ENCODE results near the gene POLR3G. TPM values are rescaled to one million over a fixed set of nuclear protein-coding genes. Genes with fewer than 3 reads are reported as not detected.

The POLR3G gene
- total and polyA plus RNA-seq, 2 of the 13 experiments (the other 11 are each of a cell fraction or from before 2014, with no cell fraction given), result 1.2 to 7.3 TPM

DNA sequence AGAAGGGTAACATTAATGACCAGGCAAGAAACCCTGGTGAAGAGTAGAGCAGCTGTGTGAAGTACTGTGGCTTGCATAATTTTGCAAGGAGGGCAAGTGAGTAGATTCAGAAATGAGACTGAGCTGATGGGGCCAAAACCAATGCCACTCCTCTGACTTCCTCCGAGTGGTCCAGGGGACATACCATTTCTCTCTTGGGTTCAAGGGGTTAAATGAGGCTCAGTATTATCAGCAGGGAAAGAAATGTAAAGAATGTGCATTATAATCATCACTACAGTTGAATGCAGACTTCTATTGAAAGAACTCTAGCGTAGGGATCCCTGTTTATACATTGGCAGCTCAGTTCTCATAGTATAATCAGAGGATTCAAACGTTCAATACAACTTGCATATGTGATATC, 9.9 kb downstream of the POLR3G start (continued):
- TF ChIP-seq, protein P1, sequence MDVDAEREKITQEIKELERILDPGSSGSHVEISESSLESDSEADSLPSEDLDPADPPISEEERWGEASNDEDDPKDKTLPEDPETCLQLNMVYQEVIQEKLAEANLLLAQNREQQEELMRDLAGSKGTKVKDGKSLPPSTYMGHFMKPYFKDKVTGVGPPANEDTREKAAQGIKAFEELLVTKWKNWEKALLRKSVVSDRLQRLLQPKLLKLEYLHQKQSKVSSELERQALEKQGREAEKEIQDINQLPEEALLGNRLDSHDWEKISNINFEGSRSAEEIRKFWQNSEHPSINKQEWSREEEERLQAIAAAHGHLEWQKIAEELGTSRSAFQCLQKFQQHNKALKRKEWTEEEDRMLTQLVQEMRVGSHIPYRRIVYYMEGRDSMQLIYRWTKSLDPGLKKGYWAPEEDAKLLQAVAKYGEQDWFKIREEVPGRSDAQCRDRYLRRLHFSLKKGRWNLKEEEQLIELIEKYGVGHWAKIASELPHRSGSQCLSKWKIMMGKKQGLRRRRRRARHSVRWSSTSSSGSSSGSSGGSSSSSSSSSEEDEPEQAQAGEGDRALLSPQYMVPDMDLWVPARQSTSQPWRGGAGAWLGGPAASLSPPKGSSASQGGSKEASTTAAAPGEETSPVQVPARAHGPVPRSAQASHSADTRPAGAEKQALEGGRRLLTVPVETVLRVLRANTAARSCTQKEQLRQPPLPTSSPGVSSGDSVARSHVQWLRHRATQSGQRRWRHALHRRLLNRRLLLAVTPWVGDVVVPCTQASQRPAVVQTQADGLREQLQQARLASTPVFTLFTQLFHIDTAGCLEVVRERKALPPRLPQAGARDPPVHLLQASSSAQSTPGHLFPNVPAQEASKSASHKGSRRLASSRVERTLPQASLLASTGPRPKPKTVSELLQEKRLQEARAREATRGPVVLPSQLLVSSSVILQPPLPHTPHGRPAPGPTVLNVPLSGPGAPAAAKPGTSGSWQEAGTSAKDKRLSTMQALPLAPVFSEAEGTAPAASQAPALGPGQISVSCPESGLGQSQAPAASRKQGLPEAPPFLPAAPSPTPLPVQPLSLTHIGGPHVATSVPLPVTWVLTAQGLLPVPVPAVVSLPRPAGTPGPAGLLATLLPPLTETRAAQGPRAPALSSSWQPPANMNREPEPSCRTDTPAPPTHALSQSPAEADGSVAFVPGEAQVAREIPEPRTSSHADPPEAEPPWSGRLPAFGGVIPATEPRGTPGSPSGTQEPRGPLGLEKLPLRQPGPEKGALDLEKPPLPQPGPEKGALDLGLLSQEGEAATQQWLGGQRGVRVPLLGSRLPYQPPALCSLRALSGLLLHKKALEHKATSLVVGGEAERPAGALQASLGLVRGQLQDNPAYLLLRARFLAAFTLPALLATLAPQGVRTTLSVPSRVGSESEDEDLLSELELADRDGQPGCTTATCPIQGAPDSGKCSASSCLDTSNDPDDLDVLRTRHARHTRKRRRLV (CRISPR knock-in tag; IDR thresholded peaks at IDR 0.05), result no peak

DNA sequence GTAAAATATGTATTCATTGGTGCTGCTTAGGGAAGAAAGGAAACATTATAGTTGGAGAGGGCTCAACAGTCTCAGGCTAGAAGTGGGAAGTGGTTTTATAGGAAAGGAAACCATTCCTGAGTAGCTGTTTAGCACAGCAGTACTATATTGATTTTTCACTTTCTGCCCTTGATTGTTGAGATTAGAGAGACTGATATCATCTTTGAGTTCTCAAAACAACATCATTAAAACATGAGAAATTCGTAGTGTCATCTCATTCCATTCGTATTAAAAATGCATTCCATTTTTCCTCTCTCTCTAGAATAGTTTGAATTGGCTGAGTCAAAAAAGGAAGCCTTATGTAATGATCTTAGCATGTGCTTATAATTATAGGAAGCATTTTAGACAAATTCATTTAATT, 14.1 kb downstream of the POLR3G start:
- in situ Hi-C loops (cut with HindIII; ENCODE audit: extremely low pct_ligation_motif_present, low pct_unique_long_range_greater_than_20kb) (no loop called here), intact Hi-C loops (cut with micrococcal nuclease; ENCODE audit: unreplicated experiment) (no loop called here)
- TF ChIP-seq CREM (IDR thresholded peaks at IDR 0.05) (no peak), CREM (CRISPR knock-in tag; IDR thresholded peaks at IDR 0.05) (no peak), ZIK1 (CRISPR knock-in tag; IDR thresholded peaks at IDR 0.05; ENCODE audit: borderline replicate concordance, low read depth) (no peak), RFX1 (IDR thresholded peaks at IDR 0.05) (no peak), ZNF383 (CRISPR knock-in tag; IDR thresholded peaks at IDR 0.05; ENCODE audit: borderline replicate concordance) (no peak), ZZZ3 (CRISPR knock-in tag; IDR thresholded peaks at IDR 0.05; ENCODE audit: borderline replicate concordance) (no peak), ZNF3 (CRISPR knock-in tag; IDR thresholded peaks at IDR 0.05) (no peak)
- TF ChIP-seq, protein P2, sequence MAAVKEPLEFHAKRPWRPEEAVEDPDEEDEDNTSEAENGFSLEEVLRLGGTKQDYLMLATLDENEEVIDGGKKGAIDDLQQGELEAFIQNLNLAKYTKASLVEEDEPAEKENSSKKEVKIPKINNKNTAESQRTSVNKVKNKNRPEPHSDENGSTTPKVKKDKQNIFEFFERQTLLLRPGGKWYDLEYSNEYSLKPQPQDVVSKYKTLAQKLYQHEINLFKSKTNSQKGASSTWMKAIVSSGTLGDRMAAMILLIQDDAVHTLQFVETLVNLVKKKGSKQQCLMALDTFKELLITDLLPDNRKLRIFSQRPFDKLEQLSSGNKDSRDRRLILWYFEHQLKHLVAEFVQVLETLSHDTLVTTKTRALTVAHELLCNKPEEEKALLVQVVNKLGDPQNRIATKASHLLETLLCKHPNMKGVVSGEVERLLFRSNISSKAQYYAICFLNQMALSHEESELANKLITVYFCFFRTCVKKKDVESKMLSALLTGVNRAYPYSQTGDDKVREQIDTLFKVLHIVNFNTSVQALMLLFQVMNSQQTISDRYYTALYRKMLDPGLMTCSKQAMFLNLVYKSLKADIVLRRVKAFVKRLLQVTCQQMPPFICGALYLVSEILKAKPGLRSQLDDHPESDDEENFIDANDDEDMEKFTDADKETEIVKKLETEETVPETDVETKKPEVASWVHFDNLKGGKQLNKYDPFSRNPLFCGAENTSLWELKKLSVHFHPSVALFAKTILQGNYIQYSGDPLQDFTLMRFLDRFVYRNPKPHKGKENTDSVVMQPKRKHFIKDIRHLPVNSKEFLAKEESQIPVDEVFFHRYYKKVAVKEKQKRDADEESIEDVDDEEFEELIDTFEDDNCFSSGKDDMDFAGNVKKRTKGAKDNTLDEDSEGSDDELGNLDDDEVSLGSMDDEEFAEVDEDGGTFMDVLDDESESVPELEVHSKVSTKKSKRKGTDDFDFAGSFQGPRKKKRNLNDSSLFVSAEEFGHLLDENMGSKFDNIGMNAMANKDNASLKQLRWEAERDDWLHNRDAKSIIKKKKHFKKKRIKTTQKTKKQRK (IDR thresholded peaks at IDR 0.05; ENCODE audit: low read length), result no peak
- H3K79me2 ChIP-seq (ENCODE audit: insufficient read depth, low read length), result no peaks in the 10 kb centered on the region
- ATAC-seq (no peak), FAIRE-seq (no peak), DNase-seq (ENCODE audit: low spot score) (no peak)
- no peak overlapping the region for H2AFZ ChIP-seq (ENCODE audit: low read length)
- no peaks in the 10 kb centered on the region for H3K4me1 ChIP-seq (ENCODE audit: insufficient read depth, low read length)
- WGBS (ENCODE audit: low lambda C conversion rate), result 91% methylated on average over 2 of the region's 2 CpGs
- no peaks in the 10 kb centered on the region for H4K20me1 ChIP-seq (ENCODE audit: insufficient read depth, low read length)
- no peak overlapping the region for H3K9ac ChIP-seq (ENCODE audit: insufficient read depth, low read depth, low read length)
- H3K9me3 ChIP-seq (ENCODE audit: low read length), result no peaks in the 10 kb centered on the region
- no peak overlapping the region for H3K27ac ChIP-seq (ENCODE audit: extremely low read length, insufficient read depth, low read length)
- no peak overlapping the region for H3K4me3 ChIP-seq (replicated peaks in 1 of 3; ENCODE audit: insufficient read depth in 1 of 3, low read depth in 2 of 3, low read length in 3 of 3)
- H3K36me3 ChIP-seq (replicated peaks in 1 of 2; ENCODE audit: control insufficient read depth in 1 of 2, insufficient read depth in 2 of 2, low read length in 2 of 2), result 0 out of 5 replicates have a peak, but pooled peaks cover 0 to 4% of the 10 kb centered on the region in 2 experiments
- ChIA-PET POLR2A (no interaction called here), CTCF (ENCODE audit: low intra/inter-chr PET ratio, low total read pairs) (no interaction called here)
- H3K4me2 ChIP-seq (ENCODE audit: low read depth, low read length), result no peak overlapping the region
- BruUV-seq (replicated peaks), result no TSS peak
- no peaks in the 10 kb centered on the region for H3K27me3 ChIP-seq (ENCODE audit: control insufficient read depth in 1 of 2, insufficient read depth in 2 of 2, low read length in 2 of 2)

Measured in HepG2 (cell line).